GM19397 (cell line): Measurements from ENCODE around the gene GPR137.

Experiments used
- ATAC-seq: cut with Tn5 transposase; IDR thresholded peaks from one replicate; pipeline ENCODE4 v1.9.1; 2021; ENCODE audit warnings: mild to moderate bottlenecking, moderate library complexity; ENCODE audit not compliant: unreplicated experiment

GPR137 gene

GRCh38 chr11:64284048-64284961 is 1.3 kb upstream of the GPR137 start, which contains the start of gene BAD:
Gene BAD (minus strand): TSS chr11:64284665. CDS start chr11:64284368, 297 bp downstream.
- peak; percentile 66 for ATAC-seq

DNA sequence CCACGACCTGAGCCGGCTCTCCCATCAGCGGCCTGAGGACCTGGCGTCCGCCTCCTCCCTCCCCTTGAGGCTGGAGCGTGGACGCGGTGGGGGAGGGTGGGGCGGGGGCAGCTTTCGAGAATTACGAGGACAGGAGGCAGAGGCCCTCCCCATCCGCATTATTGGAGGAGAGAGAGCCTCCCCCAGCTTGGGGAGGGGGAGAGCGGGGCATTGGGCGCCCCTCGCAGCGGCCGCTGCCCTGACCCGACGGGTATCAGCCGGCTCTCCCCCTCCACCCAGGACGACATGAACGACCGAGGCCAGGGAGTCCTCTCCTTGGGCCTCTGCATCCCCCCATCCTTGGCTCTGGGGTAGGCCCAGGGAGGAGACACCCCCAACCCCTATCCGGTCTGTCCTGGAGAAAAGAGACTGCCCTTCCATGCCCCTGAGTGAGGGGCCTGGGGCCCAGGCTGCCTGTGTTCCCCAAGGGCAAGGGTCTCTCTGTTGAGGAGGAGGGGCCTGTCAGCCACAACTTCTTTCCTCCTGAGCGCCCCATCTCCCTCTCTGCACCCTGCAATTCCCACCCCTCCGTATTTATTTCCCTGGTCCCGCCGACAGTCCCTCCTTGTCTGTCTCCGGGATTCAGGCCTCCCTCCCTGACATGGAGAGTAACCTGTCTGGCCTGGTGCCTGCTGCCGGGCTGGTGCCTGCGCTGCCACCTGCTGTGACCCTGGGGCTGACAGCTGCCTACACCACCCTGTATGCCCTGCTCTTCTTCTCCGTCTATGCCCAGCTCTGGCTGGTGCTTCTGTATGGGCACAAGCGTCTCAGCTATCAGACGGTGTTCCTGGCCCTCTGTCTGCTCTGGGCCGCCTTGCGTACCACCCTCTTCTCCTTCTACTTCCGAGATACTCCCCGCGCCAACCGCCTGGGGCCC is 495 bp downstream of the GPR137 start:
- ATAC-seq, result no peak

GRCh38 chr11:64286801-64287159 is 1.1 kb downstream of the GPR137 start:
- no peak for ATAC-seq

DNA sequence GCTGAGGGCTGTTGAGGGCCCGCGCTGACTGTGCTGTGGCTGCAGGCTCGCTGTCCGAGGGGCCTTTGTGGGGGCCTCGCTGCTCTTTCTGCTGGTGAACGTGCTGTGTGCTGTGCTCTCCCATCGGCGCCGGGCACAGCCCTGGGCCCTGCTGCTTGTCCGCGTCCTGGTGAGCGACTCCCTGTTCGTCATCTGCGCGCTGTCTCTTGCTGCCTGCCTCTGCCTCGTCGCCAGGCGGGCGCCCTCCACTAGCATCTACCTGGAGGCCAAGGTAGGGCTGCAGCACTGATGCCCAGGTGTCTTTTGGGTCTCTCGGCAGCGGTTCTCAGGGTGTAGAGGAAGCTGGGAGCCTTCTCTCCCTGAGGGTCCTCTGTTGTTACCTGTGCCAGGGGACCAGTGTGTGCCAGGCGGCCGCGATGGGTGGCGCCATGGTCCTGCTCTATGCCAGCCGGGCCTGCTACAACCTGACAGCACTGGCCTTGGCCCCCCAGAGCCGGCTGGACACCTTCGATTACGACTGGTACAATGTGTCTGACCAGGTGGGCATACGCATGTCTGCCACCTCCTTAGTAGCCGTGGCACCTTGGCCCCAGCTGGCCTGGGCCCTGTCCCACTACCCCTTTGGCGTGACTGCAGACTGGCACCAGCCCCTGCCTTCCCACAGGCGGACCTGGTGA is 2.2 kb downstream of the GPR137 start:
- no peak for ATAC-seq

GRCh38 chr11:64288353-64288750 is 2.7 kb downstream of the GPR137 start:
- ATAC-seq, result no peak

DNA sequence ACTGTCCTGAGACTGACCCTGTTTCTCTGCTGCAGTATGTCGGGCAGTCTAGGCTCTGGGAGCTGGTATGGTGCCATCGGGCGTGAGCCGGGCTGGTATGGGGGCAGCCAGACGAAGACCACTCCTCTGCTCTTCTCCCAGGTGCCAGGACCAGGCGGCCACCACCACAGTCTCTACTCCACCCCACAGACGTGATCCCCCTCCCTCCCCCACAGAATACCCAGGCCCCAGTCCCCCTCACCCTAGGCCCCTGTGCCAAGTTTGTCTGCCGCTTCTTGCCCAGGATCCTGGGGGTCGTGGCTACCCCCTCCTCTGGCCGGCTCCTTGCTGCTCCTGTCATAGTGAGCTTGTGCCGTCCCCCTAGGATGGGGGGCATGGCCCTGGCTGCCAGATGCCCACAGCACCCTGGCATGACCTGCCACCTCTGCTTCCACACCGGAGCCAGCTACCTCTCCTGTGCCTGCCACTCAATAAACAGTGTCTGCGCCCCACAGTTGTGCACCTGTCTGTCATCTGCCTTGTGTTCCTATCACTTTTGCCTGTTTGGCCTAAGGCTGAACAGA is 3.4 kb downstream of the GPR137 start:
- ATAC-seq, result no peak

DNA sequence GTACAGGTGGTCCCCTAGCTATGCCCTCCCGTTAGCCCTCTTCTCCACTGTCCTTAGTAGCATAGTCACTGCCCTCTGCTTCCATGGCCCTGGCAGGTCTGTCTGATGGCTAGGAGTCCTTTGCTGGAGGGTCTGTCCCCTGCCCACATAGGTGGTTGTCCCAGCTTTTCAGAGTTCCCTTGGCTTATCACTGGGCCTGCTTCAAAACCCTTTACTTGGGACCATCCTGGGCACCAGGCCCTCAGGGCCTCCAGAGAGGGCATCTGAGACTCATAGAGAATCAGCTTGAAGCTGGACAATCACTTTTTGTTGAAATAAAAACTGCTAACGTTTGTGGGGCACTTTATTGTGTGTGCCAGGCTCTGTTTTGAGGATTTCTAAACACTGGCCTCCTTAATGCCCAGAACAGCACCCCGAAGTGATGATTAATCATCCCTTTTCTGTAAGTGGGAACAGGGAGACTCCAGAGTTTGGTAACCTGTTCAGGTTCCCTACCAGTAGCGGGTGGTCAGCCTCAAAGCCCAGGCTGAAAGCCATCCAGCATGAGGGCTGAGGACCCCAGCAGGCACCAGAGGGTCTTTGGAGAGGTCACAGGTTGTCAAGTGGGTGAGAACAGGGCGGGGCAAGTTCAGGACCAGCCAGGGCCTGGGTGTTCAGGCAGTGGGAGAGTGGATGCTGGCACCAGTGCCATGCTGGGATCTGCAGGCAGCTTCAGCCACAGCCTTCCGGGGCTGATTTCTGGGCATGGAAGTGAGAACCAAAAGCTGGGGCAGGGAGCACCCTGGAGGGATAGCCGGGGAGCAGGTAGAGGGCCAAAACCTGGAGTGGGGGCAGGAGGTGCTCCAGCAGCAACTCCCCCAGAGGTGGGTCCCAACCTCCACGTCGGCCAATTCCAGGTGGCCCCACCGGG is 5.0 kb downstream of the GPR137 start:
- ATAC-seq, result no peak

DNA sequence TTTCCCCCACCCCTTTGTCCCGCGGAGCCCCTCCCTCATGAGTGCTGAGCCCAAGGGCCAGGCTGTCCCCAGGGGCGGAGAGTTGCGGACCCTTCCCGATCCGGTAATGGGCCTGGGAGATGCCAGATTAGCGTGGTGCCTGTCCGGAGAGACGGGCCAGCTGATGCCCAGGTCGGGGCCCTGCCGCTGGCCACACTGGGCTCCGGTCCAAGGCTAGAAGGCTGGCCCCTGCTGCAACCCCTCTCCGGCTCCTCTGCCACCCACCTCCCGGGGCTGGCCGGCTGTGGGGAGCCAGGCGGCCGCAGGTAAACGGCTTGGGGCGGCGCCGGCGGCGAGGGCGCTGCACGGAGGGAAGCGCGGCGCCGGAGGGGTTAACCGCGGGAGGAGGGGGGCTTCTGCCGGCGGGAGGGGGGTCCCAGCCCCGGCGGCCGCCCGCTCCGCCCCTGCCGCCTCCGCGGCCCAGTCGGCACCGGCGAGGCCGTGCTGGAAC is 5.7 kb downstream of the GPR137 start, which contains the start of gene KCNK4:
TSS of gene KCNK4 (plus strand) at position 41 of the 490 bp plus-strand sequence. CDS start 1,717 bp downstream, outside the sequence.
- no peak for ATAC-seq

DNA sequence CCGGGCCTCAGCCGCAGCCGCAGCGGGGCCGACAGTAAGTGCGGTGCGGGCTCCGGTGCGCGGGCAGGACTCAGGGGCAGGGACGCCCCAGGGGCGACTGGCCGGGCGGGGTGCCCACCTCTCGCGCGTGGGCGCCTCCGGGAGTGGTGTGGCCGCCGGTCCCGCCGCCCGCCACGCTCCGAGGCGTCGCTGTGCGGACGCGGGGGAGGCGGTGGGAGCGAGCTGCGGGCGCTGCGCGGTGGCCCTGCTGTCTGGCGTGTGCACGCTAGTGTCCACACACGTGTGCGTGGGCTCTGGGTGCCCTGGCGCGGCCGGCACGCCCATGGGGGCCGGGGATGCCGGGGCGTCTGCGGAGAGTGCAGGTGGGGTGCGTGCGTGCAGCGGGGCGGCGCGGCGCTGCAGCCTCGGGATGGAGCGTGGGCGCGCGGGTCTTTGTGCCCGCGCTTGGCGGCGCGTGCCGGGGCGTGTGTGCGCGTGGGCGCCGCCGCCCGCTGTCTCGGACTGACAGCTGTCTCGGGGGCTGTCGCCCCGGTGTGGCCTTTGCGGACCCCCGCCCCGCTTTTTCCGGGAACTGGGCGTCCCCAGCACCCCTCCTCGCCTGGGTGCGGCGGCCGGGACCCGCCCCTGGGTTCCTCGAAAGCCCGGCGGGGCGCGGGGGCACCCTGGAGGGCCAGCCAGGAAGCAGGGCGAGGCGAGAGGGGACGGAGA is 6.3 kb downstream of the GPR137 start:
- ATAC-seq, result no peak

DNA sequence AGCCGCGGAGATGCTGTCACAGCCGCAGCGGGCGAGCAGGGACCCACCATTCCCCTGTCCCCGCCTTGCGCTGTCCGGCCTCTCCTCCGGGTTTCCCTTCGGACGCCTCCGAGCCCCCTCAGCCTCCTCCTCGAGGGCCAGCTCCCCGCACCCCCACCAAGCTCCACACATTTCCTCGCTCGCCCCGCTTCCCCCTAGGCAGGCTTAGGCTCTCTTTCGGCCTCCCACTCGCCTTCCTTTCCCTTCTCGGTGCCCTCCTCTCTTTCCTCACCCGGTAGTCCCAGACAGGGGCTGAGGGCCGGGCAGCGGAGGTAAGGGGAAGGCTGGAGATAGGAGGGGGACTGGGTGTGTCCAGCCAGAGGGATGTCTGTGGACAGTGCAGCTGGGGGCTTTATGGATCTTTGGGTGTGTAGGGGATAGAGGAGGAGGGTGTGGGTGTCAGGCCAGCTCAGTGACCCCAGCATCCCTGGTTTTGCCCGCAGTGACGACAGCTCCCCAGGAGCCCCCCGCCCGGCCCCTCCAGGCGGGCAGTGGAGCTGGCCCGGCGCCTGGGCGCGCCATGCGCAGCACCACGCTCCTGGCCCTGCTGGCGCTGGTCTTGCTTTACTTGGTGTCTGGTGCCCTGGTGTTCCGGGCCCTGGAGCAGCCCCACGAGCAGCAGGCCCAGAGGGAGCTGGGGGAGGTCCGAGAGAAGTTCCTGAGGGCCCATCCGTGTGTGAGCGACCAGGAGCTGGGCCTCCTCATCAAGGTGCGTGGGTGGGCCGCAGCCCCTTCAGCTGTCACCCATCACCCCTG is 7.0 kb downstream of the GPR137 start:
- no peak for ATAC-seq

GRCh38 chr11:64294774-64295173 is 9.1 kb downstream of the GPR137 start:
- ATAC-seq, result no peak

- ATAC-seq, result no peak
These were observed 10.1 kb downstream of the GPR137 start for GRCh38 chr11:64295760-64296159.

GRCh38 chr11:64296236-64296635 is 10.6 kb downstream of the GPR137 start:
- no peak for ATAC-seq

DNA sequence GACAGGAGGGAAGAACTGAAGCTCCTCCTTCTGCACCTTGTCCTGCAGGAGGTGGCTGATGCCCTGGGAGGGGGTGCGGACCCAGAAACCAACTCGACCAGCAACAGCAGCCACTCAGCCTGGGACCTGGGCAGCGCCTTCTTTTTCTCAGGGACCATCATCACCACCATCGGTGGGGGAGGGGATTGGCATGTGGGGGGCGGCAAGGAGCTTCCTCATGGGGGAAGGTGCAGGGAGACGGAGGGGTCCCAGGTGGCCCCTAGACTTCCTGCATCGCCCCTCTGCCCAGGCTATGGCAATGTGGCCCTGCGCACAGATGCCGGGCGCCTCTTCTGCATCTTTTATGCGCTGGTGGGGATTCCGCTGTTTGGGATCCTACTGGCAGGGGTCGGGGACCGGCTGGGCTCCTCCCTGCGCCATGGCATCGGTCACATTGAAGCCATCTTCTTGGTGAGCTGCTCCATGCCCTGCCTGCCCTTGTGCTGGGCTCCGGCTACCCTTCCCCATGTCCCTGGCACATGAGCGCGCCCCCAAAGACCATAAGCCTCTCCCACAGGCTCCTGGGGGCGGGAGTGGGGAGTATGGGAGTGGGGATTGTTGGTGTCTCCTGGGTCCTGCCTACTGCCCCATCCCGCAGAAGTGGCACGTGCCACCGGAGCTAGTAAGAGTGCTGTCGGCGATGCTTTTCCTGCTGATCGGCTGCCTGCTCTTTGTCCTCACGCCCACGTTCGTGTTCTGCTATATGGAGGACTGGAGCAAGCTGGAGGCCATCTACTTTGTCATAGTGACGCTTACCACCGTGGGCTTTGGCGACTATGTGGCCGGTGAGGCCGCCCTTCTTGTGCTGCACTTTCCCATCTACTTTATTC is 11.4 kb downstream of the GPR137 start:
- no peak for ATAC-seq

DNA sequence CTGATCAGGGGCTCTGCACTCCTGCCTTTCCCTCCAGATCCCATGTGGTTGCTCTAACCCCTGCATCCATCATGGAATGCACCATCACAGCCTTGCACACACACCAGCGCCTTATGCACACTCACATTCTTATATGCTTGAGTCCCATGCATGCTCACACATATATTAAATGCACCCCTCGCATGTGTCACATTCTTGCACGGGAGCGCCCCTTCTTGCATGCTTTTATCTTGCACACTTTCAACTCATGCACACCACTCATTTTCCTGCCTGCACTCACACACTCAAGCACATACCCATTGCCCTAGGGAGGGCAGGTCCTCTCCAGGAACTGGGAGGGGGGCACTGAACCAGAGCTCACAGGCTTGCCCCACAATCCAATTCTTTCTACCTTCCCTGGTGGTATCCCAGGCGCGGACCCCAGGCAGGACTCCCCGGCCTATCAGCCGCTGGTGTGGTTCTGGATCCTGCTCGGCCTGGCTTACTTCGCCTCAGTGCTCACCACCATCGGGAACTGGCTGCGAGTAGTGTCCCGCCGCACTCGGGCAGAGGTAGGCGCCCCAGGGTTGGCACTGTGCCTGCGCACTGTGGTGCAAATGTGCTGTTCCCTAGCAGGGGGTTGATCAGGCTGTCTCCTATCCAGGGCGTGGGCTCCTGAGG is 12.2 kb downstream of the GPR137 start:
- no peak for ATAC-seq
